ENCODE measurements around the gene PRDM5.
"Not testable (repeated sequence)": the region's sequence is repeated elsewhere in the genome, so short reads cannot be mapped to it uniquely, and the experiment has no call there.

Gene PRDM5

DNA sequence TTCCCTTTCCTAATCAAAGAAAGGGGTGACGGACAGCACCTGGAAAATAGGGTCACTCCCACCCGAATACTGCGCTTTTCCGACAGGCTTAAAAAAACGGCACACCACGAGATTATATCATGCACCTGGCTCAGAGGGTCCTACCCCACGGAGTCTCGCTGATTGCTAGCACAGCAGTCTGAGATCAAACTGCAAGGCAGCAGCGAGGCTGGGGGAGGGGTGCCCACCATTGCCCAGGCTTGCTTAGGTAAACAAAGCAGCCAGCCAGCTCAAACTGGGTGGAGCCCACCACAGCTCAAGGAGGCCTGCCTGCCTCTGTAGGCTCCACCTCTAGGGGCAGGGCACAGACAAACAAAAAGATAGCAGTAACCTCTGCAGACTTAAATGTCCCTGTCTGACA, 180.9 kb downstream of the PRDM5 start:
- not testable (repeated sequence) for DNase-seq

DNA sequence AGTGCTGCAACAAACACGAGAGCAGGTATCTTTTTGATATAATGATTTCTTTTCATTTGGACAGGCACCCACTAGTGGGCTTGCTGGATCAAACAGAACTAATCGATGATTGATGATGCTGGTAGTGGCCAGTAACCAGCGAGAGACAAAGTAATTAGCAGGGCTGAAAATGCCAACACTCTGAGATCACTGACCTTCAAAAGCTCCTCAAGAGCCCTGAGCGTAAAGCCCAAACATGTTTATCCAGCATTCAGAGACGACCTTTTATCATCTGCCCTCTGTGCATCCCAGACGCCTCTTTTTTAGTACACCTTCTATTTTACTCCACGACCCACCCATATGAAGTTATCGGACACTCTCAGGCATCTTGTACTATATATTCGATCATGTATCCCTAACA, 186.2 kb downstream of the PRDM5 start:
- no peak for DNase-seq

DNA sequence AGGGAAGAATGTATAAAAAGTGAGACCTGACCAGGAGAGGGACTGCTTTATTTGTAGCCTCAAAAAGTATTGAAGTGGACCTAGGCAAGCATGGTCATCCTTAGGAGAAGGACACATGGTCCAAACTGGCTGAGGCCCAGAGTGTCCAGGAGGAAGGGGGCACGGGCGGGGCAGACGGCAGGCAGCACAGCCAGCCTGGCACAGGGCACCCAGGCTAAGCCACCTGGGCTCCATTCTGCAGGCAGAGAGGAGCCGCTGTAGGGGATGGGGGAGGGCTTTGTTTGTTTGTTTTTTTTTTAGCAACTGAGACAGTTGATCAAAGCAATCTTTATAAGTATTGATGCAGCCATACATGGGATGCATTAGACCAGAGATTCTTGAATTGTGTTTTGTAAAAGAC, 188.6 kb downstream of the PRDM5 start:
- DNase-seq: no peak

DNA sequence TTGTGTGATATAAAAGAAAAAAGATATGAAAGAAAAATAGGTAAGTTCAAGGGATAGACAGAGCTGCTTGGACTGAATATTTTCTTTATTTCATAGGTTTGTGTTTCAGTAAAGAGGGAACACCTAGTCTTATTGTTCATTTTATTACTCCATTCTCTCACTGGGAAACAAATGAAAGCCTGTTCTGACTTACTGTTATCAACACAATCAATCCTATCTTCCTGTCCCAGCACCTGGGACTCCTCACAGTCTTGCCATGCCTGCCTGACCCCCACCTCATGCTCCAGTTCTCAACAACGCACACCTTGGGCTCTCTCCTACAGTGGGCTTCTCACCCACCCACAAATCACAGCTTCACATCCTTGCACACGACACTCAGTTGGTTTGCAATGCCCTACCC, 189.5 kb downstream of the PRDM5 start:
- no peak for DNase-seq

DNA sequence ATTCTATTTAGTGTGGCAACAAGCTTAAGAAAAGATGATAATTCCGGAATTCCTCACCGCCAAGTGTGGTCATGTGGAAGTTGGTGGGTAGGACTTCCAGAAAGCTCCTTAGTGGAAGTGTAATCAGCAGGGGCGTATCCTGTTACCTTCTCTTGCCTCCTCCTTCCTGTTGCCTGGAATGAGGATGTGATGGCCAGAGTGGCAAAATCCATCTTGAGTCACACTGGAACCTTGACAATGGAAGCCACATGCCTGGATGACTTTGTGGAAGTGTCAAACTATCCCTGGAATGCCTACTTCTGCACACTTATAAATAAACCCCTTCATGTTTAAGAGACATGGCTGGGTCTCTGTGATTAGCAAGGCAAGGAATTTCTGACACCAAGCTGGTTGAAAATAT, 191.0 kb downstream of the PRDM5 start:
- peak; percentile 7 for DNase-seq

DNA sequence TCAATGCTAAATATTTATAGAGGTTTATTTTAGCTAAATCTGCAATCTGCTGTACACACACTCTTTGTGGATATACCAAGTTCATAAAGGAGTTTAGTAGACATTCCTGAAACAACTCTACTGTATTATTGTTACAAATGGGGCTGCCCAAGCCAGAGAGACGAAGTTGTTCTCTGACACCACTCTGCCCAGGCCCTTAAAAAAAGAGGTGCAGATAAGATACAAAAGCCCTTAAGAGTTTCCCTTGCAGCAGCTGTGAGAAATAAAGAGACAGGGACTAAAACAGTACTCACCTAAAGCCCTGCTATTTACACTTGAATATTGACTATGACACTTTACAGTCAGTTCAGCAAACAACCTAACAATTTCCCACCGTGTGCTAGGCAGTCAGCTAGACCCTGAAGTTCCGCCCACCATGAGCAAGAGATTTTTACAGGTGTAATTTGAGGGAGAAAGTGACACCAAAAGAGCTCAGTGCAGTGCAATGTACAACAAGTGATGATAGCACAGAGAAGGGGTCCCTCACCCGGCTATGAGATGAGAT, 191.7 kb downstream of the PRDM5 start:
- no peak for DNase-seq

DNA sequence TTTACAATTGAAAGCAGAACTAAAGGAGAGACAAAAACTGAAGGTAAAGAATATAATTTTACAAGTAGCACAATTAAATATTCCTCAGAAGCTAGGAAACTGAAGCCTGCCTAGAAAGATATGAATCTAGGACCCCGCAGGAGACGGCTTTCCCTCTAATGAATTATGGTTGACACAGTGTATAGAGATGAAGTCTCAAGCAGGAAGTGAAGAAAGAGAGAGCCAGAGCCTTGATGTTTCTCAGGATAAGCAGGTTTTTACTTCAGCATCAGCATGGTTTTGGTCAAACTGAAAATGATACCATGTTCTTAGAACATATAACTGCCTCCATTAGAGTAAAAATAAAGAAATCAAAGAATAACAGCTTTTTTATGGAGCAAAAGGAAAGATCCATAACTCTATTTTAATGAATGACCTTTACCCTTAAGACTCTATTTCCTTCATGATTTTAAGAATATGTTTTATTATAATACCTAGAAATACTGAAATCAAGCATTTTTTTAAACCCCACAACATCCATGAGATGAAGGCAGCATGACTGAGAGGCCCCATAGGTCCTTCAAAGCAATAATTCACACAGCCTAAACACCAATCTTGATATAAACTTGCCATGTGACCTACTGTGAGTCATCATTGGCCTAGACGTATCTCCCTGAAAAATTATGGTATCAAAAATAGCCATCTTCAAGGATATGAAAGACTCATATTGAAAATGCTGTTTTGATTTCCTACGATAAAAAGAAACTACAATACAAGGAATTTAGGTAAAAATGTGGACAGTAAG, 193.4 kb downstream of the PRDM5 start:
- DNase-seq: no peak

DNA sequence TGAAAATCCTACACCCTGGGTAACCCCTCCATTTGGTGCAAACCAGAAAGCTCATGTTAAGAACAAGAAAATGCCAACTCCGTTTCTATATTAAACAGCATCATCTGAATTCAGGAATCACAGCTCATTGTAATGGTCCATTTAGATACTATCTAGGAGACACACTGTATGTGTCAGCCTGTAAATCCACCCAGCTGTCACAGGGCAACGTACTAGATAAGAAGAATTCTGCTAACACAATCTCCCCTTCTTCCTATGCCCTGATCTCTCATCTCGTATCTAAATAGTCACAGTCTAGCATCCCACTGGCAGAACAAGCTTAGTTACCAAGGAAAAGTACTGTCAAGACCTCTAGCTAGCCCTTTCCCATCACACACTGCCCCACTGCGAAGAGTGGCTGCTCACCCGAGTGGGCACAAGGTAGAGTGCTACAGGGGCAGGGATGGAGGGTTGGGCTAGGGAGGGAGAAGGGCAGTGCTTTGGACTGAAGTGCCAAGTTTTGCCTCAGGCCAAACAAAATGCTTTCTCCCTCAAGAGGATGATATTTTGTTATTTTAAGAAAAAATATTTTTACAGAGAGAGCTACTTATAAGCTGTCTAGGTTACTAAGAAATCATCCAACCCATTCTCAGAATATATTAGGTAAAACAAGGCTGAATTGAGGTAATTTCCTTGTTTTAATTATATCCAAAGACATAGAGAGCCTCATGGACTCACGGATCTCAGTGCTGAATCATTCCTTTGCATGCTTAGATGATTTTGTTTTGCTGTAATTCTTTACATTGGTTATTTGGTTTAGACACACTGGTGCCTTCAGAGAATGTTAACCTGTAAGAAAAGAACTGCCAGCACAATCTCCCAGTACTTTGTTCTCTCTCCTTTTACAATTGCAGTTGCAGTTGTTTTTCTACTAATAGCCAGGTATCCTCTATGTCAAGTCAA, 196.6 kb downstream of the PRDM5 start:
- no peak for DNase-seq

DNA sequence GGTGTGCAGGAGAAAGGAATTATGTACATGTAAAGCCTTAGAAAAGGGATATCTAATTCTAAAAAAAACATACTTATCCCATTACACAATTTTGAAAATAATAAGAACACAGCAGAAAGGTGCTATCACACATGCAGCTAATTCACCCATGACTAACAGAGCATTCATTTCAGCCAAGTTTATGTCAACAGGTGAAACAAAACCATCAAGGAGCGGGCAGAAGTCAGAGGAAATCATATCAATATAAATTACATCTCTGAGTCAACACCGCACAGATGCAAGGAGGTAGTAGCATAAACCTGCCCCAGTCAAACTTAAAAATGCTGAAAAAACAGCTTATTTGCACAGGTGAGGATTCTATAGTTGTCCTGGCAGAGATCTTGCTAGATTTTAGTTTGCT, 197.9 kb downstream of the PRDM5 start:
- no peak for DNase-seq

DNA sequence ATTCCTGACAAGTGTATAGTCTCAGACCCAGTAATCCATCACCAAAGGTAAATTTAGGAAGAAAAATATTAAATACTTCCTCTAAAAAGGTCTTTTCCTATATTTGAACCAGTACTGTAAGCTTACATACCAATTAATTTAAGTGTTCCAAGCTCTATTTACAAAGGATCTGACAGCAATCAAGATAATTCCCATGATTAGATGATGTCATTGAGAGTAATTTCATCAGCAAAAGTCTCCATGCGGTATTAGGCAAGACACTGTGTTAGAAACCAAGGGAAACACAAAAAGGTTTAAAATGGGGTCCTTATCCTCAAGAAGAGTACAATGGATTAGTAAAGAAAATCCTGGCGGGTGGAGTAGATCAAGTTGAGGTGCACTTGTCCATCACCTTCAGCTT, 198.5 kb downstream of the PRDM5 start:
- DNase-seq: no peak

DNA sequence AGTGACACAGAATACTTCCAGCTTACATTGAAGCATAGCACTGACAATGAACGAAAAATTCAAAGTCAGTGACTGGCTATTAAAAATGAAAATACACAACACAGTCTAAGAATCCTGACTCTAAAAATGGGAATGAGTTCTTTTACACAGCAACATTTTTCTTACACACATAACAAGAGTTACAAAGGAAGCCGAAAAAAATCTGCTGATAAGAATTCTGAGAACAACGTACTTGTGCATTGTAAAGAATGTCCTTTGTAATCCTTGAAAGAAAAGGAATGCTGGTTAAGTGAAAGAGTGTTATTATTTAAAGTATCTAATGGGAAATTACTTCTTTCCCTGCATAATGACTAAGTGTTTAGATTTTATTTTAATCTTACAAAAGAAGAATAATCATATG, 199.4 kb downstream of the PRDM5 start:
- no peak for DNase-seq

DNA sequence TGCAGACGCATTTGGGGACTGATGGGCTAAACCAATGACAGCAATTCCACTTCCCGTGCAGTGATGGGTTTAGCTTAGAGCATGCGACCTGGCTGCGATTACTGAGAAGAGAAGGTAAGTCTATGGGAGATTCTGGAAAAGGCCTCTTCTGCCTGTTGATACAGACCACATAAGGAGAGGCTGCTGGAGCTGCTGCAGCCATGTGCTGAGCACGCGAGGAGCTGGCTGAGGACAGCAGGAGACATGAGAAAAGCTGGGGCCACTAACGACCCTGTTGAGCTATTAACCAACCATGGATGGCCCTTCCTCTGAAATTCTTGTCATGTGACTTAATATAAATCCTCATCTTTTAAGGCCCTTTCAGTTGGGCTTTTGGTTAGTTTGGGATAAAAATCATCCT, 199.9 kb downstream of the PRDM5 start:
- DNase-seq: no peak

DNA sequence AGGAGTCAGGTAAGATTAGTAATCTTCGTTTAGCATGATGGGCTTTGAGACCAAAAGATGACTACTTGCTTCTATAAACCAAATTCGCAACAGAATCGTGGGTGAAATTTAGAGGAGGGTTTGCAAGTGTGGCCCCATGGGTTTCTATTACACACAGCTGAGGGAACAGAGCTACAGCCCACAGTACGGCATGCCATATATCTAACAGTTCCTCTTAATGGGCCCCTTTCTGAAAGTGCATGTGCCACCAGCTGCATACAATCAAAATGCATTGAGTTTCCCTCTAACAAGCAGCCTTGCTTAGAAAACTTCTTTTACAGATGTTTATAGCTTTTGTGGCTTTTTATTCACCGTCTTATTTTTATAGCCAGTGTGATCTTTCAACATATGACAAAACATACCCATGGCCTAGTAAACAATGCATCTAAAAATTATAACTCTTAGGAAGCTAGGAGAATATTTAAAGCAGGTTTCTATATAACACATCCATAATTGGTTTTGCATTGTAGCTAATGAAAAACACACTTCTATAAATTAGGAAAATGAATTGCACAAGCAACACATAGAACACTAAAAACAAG, 202.1 kb downstream of the PRDM5 start:
- no peak for DNase-seq

DNA sequence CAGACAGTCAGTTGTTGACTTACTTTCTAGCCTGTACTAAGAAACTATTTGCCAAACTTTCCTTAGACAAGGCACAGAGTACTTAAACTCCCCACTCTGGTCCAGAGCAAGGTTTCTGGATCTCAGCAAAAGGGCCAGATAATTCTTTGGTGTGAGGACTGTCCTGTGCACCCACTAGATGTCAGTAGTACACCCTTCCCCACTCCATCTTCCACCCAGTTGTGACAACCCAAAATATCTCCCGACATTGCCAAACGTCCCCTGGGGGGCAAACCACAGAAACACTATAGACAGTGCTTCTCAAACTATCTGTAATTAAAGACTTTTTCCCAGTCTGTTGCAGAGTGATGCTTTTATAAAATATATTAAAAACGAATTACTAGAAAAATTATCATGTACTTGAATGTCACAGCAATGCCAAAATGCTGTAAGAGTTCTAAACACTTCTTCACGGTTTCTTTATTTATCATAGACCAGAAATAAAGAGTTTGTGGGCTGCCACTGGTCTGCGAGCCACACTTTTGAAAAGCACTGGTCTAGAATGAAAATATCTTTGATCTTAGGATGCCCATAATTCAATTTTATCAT, 203.5 kb downstream of the PRDM5 start:
- DNase-seq: no peak

DNA sequence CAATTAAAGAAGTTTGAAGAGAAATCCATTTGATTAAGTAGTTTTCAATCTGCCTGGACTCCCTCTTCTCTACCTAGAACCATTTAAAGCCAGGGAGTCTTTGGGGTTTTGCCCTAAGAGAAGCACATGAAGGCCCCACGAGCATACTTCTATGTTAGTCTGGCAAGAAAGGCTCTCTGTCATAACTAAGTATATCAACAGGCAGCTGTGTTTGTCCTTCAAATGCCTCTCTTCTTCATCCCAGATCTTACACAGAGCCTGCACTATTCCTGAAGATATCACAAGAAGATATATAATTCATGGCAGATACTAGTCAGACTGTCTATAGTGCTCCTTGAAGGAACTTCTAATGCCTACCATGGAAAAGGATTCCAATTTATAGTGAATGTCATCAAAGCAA, 206.2 kb downstream of the PRDM5 start:
- DNase-seq: no peak

DNA sequence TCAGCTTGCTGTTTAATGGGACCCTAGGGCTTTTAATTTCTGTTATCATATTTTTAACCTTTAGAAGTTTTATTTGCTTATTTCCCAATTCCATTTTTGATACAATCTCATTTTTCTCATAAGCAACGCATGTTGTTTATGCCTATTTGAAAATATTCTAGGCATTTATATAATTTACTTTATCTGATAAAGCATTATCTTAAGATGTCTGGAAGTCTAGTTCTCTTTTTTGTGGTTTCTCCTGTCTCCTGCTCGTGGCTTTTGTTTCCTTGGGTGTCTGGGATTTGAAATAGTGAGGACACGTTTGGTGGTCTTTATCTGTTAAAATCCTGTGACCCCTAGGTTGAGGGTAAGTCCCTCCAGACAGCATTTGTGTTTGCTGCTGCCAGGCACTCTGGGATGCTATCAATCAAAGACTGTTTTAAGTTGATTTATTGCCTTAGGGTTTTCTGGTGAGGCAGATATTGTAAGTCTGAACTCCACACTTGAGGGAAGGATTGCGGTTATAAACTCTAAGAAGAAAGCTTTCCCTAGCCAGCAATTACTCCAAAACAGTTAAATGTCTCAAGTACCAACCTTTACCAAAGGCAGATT, 208.0 kb downstream of the PRDM5 start:
- DNase-seq: no peak

DNA sequence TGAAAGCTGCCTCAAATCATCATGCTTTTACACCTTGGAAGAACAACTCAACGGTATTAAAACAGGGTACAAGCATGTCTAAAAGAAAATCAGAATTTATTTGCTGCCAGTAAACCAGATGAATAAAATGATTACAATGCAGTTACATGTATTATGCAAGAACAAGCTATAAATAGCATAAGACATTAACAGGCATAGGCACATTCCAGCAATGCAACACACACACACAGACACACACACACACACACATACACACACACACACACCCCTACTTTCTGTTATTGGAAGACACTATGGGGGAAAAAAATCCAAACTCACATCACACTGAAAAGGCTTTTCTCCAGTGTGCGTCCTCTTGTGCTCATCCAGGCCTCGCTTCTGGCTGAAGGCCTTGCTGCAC, 212.5 kb downstream of the PRDM5 start:
- no peak for DNase-seq

DNA sequence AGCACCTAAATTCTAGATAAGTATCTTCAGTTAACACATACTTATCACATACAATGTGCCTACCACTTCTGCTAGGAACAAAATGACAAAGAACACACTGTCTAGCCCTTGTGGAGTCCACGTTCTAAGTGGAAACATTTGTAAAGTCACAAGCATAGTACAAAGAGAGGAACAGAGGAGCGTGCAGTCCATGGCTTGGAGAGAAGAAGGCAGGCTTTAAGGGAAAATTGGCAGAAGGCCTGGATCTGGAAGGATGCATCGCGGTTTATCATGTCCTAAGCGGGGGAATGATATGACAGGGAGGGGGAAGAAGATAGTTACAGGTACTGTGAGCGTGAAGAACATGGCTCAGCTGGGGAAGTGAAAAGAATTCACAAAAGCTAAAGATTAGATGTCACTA, 218.0 kb downstream of the PRDM5 start:
- DNase-seq: no peak

DNA sequence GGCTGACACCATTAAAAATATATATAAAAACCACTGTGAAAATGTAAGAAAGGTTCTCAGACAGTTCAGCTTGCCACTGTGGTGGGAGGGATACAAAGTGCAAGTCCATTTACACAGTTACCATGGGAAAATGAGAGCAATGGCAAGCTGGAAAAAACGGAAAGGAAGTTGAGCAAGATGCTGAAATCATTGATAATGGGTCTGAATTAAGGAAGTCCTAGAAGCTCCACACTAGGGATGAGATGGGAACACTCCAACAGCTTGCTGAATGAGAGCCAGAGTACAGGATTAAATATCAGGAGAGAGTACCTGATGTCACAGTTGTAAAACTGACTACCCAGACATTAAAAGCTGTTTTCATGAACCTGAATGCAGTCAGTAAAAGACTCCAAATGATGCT, 218.6 kb downstream of the PRDM5 start:
- no peak for DNase-seq

DNA sequence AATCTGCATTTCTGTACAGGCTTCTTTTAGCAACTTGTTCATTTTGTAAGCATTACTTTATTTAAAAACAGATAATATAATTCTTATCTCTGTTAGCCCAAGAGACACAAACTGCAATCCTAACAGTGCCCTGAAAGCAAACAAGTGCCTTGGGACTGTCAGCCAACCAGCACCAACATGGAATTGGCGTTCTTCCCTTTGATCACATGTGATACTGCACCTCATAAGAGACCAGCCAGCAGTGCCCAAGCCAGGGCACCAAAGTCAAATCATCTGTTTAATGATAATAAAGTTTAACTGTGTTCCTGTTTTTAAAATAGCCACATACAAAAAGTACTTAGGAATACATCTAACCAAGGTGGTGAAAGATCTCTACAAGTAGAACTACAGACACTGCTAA, 223.2 kb downstream of the PRDM5 start:
- DNase-seq: no peak

DNA sequence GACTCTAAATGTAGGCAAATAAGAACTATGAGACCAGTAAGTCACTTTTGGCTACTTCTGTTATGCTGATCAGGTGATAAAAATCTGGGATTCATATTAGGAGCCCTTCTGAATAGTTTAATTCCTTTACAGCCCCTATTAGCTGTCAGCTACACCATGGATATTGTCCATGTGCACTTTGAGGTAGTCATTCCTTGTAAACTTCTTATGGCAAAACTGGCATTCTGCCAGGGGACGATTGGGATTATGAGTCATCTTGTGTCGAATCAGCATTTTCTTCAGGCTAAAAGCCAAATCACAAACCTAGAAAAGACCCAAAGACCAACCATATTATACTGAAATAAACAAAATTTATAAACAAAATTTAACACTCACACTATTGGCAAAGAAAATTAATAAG, 227.6 kb downstream of the PRDM5 start:
- no peak for DNase-seq

DNA sequence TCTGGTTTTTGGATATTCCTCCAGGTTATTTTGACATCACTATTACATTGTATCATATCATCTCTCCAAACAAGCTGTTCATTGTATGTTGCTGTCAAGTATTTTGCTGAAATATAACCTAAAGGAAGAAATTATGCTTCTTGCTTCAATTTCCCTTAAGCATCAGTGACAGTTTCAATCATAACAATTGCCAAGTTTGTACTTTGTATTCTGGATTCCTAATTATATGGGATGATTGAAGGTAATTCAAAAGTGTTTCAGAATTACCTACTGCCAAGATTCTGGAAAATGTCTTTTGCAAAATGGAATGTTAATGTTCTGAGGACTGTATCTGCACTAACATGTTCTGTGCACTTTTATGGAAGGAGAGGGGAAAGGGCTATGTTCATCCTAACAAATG, 228.7 kb downstream of the PRDM5 start:
- DNase-seq: no peak

DNA sequence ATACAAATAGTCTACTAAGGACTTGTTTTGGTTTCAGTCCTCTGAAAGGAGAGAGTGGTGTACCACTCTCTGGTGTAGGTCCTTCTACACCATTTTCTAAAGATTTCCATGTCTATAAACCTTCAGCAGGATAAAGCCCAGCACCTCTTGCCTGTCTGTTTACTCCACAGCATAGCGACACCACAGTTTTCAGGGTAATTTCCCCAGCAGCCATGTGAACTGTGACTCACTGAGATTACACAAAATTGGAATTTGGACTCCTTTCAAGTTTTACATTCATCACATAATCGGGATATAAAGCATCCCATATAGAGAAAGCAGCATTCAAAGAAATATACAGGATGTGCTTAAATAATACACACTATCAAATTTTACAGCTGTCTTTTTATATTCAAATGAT, 229.6 kb downstream of the PRDM5 start:
- no peak for DNase-seq

All from 8988T (cell line).